GM18868 (cell line): ENCODE data around the gene ARFGAP3.
"Not testable (repeated sequence)": the region's sequence is repeated elsewhere in the genome, so short reads cannot be mapped to it uniquely, and the experiment has no call there.

ENCODE experiments used
- ATAC-seq: cut with Tn5 transposase; IDR thresholded peaks from one replicate; pipeline ENCODE4 v1.9.1; 2021; ENCODE audit warnings: mild to moderate bottlenecking, moderate library complexity; ENCODE audit not compliant: unreplicated experiment

Gene ARFGAP3

GRCh38 chr22:42770941-42771647, 86.0 kb downstream of the ARFGAP3 start:
- ATAC-seq, result no peak

GRCh38 chr22:42770448-42770726, 86.7 kb downstream of the ARFGAP3 start:
- ATAC-seq, result no peak

GRCh38 chr22:42769574-42770447, 87.3 kb downstream of the ARFGAP3 start:
- peak; percentile 66 for ATAC-seq

- no peak for ATAC-seq
These were observed 87.9 kb downstream of the ARFGAP3 start for GRCh38 chr22:42769238-42769573.

- ATAC-seq, result no peak
These were observed 88.6 kb downstream of the ARFGAP3 start for GRCh38 chr22:42768385-42769035.

GRCh38 chr22:42766860-42767259, 90.2 kb downstream of the ARFGAP3 start:
- no peak for ATAC-seq

GRCh38 chr22:42764895-42765363, 92.1 kb downstream of the ARFGAP3 start:
- ATAC-seq, result peak; percentile 51

- no peak for ATAC-seq
These were observed 93.0 kb downstream of the ARFGAP3 start for GRCh38 chr22:42763965-42764480.

- ATAC-seq, result no peak
These were observed 96.1 kb downstream of the ARFGAP3 start for GRCh38 chr22:42760806-42761565.

GRCh38 chr22:42758931-42759629, 98.0 kb downstream of the ARFGAP3 start:
- no peak for ATAC-seq

- not testable (repeated sequence) for ATAC-seq
These were observed 101.5 kb downstream of the ARFGAP3 start for GRCh38 chr22:42755553-42755952.

GRCh38 chr22:42755121-42755520, 102.0 kb downstream of the ARFGAP3 start:
- not testable (repeated sequence) for ATAC-seq

GRCh38 chr22:42754658-42755057, 102.4 kb downstream of the ARFGAP3 start:
- no peak for ATAC-seq

GRCh38 chr22:42752912-42753311, 104.2 kb downstream of the ARFGAP3 start:
- no peak for ATAC-seq

GRCh38 chr22:42752230-42752746, 104.8 kb downstream of the ARFGAP3 start:
- ATAC-seq, result no peak

- not testable (repeated sequence) for ATAC-seq
These were observed 106.7 kb downstream of the ARFGAP3 start for GRCh38 chr22:42750421-42750820.

- ATAC-seq, result no peak
These were observed 109.2 kb downstream of the ARFGAP3 start for GRCh38 chr22:42747701-42748513.
